ENCODE measurements around the gene MAGEA9. TPM values are rescaled to one million over a fixed set of nuclear protein-coding genes. Genes with fewer than 3 reads are reported as not detected.
"Not testable (repeated sequence)": the region's sequence is repeated elsewhere in the genome, so short reads cannot be mapped to it uniquely, and the experiment has no call there.

Gene MAGEA9
- total RNA-seq, 1 experiment from 2014 or later, result not detected

DNA sequence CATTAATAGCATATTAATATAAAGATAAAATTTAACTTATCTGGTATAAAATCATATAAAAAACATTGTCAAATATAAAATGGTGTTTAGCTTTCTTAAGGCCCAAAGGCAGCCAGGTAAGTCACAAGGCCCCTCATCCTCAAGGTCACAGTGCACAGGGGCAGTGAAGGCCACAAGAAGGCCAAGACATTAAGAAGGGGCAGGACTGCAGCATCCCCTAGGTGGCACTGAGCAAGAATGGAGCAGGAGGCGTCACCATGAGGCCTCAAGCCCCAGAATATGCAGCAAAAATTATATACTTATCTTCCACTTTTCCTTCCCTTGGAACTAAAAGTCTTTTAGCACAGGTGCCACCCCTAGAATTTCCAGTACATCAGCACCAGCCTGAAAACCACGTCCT is 49.7 kb downstream of the MAGEA9 start:
- Histone ChIP-seq H3K9me3 (replicated peaks) (no peaks in the 10 kb centered on the region), H3K27me3 (replicated peaks) (no peaks in the 10 kb centered on the region), H3K36me3 (no peaks in the 10 kb centered on the region), H3K27ac (no peak overlapping the region), H3K4me1 (replicated peaks) (no peaks in the 10 kb centered on the region; the same call in 1 of the 2 replicates), H3K4me3 (no peak overlapping the region)
- DNase-seq (ENCODE audit: low read depth in 1 of 2, low spot score in 2 of 2), result no peak

GRCh38 chrX:149836728-149837127 is 55.0 kb downstream of the MAGEA9 start:
- not testable (repeated sequence) for H3K27ac ChIP-seq; H3K4me1 ChIP-seq (replicated peaks); DNase-seq (ENCODE audit: low read depth in 1 of 2, low spot score in 2 of 2); H3K36me3 ChIP-seq; H3K9me3 ChIP-seq (replicated peaks); H3K4me3 ChIP-seq; H3K27me3 ChIP-seq (replicated peaks)

DNA sequence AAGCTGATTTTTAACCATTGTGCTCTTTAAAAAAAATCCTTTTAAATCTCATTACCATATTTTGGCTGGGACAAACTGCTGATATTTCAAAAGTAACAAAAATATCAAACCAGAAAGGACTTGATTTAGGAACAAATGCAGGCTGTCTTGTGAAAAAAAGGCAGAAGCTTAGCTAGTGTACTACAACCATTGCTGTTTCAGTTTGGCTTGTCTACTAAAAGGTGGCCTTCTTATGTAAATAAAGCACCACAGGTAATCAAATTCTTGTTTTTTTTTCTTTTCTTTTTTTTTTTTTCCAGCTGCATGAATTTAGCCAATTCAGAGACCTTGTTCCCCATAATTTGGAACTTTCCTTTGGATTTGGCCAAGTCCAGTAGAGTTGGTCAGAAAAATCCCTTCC is 55.4 kb downstream of the MAGEA9 start:
- H3K27me3 ChIP-seq (replicated peaks), result no peaks in the 10 kb centered on the region
- no peaks in the 10 kb centered on the region for H3K9me3 ChIP-seq (replicated peaks)
- H3K27ac ChIP-seq, result no peak overlapping the region
- no peak overlapping the region for H3K4me3 ChIP-seq
- no peak for DNase-seq (ENCODE audit: low read depth in 1 of 2, low spot score in 2 of 2)
- no peaks in the 10 kb centered on the region for H3K4me1 ChIP-seq (replicated peaks)
- H3K36me3 ChIP-seq, result no peaks in the 10 kb centered on the region

Other genes with a start within 250 kb of the MAGEA9 start
- gene EOLA1, start 240.9 kb upstream of the MAGEA9 start, total RNA-seq (2014; rRNA removed; shearing (Covaris generic)), result 30.5 and 41.5 TPM in 2 replicates
- gene HSFX3, start 232.0 kb upstream of the MAGEA9 start, total RNA-seq (2014; rRNA removed; shearing (Covaris generic)), result not detected in 2 replicates
- gene MAGEA9B, start 194.5 kb upstream of the MAGEA9 start, total RNA-seq (2014; rRNA removed; shearing (Covaris generic)), result not detected in 2 replicates
- not detected in 2 replicates for gene HSFX2, start 186.6 kb upstream of the MAGEA9 start, total RNA-seq (2014; rRNA removed; shearing (Covaris generic))
- 35.1 and 55.7 TPM in 2 replicates for gene TMEM185A, start 150.1 kb upstream of the MAGEA9 start, total RNA-seq (2014; rRNA removed; shearing (Covaris generic))
- not detected in 2 replicates for gene MAGEA11, start 69.9 kb upstream of the MAGEA9 start, total RNA-seq (2014; rRNA removed; shearing (Covaris generic))
- 0.69 and 1.5 TPM in 2 replicates for gene HSFX1, start 7.9 kb upstream of the MAGEA9 start, total RNA-seq (2014; rRNA removed; shearing (Covaris generic))
- not detected in 2 replicates for gene MAGEA8, start 99.3 kb downstream of the MAGEA9 start, total RNA-seq (2014; rRNA removed; shearing (Covaris generic))
- gene HSFX4, start 147.6 kb downstream of the MAGEA9 start, total RNA-seq (2014; rRNA removed; shearing (Covaris generic)), result not detected in 2 replicates
- gene EOLA2, start 156.6 kb downstream of the MAGEA9 start, total RNA-seq (2014; rRNA removed; shearing (Covaris generic)), result 23.6 and 31.3 TPM in 2 replicates